Measurements from ENCODE around the gene JCAD. TPM values are rescaled to one million over a fixed set of nuclear protein-coding genes. Genes with fewer than 3 reads are reported as not detected.
A peak's percentile ranks its signal among the peaks of the same experiment; 100 is the strongest.
"Not testable (repeated sequence)": the region's sequence is repeated elsewhere in the genome, so short reads cannot be mapped to it uniquely, and the experiment has no call there.

Gene JCAD
- polyA plus RNA-seq, 12 donors: 26.3 to 44.8 (median 29.6) TPM; not detected in 1

GRCh38 chr10:30027057-30028005 is 32.1 kb downstream of the JCAD start:
- DNase-seq: no peak

GRCh38 chr10:30026578-30026977 is 32.8 kb downstream of the JCAD start:
- no peak for DNase-seq

GRCh38 chr10:30026080-30026479 is 33.3 kb downstream of the JCAD start:
- no peak for DNase-seq

DNA sequence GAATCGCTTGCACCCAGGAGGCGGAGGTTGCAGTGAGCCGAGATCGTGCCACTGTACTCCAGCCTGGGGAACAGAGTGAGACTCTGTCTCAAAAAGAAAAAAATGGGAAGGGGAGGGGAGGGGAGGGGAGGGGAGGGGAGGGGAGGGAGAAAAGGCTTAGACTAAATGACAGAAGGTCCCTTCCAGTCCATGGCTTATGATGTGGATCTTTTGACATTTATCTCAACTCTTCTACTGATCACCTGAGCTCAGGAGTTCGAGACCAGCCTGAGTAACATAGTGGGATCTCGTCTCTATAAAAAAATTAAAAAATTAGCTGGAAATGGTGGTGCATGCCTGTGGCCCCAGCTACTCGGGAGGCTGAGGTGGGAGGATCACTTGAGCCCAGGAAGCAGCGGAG is 34.0 kb downstream of the JCAD start:
- not testable (repeated sequence) for DNase-seq

DNA sequence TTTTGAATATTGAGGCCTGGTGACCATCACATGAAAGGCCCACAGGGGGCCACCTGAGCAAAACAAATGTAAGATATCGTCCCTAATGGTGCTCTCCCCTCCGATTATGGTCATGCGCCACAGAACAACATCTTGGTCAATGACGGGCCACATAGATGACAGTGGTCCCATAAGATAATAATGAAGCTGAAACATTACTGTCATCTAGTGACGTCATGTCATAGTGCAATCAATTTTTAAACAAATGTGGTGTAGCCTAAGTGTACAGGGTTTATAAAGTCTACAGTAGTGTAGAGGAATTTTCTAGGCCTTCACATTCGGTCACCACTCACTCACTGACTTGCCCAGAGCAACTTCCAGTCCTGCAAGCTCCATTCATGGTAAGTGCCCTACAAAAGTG is 36.8 kb downstream of the JCAD start:
- no peak for DNase-seq

- DNase-seq: no peak
Measured at GRCh38 chr10:30019468-30019867, 39.9 kb downstream of the JCAD start.

DNA sequence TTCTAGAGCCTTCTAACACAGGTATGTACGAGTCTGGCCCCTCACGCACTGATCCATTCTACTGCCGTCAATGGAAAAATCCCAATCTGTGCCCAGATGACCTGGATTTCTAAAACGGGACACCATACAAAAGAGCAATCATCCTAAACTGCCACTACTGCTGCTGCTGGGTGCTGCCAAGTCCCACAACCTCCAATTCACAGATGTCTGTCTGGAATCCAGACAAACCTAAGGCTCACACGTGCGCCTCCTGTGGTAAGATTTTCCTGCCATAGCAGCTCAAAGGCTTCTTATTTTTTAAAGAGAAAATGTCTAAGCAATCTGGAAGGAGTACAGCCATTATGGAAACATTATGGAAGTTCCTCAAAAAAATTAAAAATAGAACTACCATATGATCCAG is 40.9 kb downstream of the JCAD start:
- no peak for DNase-seq

- no peak for DNase-seq
Measured at GRCh38 chr10:30017966-30018365, 41.4 kb downstream of the JCAD start.

DNA sequence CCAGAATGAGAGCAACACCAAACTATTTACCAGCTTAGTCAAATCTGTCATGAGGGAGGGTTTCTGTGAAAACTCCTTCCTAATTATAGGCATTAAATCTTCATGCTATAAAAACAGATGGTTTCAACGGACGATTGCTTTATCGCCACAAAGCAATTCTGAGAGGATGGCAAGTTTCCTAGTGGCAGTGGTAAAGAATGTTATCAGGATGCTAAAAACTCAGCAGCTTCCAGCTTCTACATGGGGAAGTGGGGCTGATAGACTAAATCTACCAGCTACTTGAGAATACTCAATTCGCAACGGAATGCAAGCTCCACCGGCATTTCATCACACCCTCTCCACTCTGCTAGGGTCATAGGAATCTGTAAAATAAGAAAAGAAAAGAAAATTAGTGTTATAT is 41.8 kb downstream of the JCAD start:
- DNase-seq: no peak

- DNase-seq: no peak
Measured at GRCh38 chr10:30014511-30014910, 44.9 kb downstream of the JCAD start.

GRCh38 chr10:30013757-30014156 is 45.6 kb downstream of the JCAD start:
- peak; percentile 57 for DNase-seq

DNA sequence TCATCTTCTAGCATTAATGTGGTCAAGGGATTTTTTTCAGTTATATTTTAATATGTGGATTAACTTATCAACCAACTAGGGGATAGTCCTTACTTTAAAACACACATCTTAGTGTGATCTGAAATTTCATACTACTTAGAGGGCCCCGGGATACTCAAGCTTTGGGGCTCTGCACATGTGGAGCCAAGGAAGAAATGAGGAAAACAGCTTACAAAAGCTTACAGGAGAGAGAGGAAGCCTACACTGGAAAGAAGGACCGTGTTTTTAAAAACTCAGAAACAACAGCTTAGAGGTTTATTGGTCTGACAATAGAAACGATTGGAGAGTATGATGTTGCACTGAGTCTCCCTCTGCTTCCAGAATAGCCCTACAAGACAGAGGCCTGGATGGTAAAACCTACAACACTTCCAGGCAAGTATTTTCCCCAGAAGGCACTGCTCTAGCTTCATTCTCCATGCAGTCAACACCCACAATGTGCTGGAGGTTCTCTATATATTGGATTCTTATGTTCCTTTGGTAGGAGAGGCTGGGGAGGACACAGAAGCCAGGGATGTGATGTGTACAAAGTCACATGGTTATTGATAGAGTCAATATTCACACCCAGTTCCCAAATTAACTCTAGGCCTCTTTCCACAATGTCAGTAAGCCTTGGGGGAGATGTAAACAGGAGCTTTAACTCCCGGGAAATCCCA is 47.3 kb downstream of the JCAD start:
- no peak for DNase-seq

- peak; percentile 56 for DNase-seq
Measured at GRCh38 chr10:30011396-30011795, 48.0 kb downstream of the JCAD start.

DNA sequence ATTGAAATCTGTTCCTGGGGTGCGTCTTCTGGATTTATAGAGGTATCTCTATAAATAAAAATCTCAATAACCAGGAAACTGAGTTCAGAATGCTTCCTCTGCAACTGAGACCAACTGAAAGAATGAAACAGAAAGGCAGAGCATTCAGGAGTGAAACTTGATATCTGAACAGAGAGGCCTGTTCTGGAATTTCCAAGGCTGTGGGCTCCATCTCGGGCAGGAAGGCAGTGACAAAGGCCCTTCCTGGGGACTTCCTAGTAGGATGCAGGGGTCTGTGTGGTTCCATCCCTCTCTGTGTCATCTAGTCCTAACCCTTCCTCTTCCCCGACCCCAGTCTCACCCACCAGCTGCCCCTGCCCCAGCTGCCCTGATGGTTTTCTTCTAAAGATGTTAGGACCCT is 52.0 kb downstream of the JCAD start:
- DNase-seq: no peak

DNA sequence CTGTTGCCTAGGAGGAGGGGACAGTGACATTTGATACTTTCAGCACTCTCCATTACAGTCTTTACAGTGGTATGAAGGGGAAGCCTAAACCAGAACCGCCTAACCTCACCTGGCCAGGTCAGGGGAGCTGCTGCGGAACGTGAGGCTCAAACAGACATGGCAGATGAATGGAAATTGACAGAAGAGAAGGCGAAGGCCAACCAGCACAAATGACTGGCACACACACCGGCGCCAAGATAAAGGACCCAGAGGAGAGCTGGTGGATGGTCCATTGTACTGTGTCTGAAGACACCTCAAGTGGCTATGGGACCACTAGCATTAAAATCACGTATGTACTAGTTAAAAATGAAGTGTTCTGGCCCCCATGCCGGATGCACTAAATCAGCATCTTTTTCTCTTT is 53.0 kb downstream of the JCAD start:
- DNase-seq: no peak

DNA sequence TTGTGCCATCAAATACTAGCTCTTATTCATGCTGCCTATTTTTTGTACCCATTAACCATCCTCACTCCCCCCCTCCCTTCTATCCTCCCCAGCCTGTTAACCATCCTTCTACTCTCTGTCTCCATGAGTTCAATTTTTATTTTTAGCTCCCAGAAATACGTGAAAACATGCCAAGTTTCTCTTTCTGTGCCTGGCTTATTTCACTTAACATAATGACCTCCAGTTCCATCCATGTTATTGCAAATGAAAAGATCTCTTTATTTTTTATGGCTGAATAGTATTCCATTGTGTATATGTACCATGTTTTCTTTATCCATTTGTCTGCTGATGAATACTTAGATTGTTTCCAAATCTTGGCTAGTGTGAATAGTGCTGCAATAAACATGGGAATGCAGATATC is 54.3 kb downstream of the JCAD start:
- not testable (repeated sequence) for DNase-seq

GRCh38 chr10:30002426-30003266 is 56.7 kb downstream of the JCAD start:
- DNase-seq: peak; percentile 56

GRCh38 chr10:30000802-30001571 is 58.4 kb downstream of the JCAD start:
- peak; percentile 78 for DNase-seq

DNA sequence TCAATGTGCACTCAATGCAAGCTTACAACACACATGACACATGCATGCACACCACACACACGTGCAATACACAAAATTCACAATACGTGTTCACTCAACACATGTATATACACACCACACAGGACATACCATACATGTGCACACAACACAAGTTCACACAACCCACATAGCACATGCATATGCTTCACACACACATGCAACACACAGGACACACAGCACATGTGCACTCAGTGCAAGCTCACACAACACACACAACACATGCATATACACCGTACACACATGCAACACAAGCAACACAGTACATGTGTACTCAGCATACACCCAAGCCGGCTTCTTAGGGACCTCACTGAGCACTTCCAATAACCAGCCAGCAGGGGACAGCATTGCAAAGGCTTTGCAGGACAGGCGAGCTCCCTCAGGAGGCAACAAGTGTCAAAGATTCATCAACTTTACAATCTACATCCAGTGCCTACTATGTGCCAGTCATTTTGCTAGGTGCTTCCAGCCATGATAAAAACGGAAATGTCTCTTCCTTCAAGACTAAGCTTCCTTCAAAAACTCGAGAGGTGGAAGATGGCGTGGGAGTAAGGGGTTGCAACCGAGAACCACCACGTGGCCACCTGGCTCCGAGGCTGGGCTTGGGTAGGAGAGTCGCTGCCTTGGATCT is 61.1 kb downstream of the JCAD start:
- DNase-seq: peak; percentile 82

GRCh38 chr10:29994811-29995210 is 64.6 kb downstream of the JCAD start:
- no peak for DNase-seq
